Neural cell (in vitro differentiated cells): ENCODE results near the gene BMP7.

Source experiments
- CTCF ChIP-seq: fragments of 450-650 bp; IDR thresholded peaks from 2 replicates; pipeline ENCODE4 v1.5.1; 2014; ENCODE audit warnings: antibody characterized with exemption, mild to moderate bottlenecking, moderate library complexity; ENCODE audit not compliant: poor library complexity, severe bottlenecking
- EZH2 ChIP-seq: fragments of 200-600, 300-800 bp; shearing (Covaris generic), sonication (generic); IDR thresholded peaks from 2 replicates; pipeline ENCODE4 v1.6.1; 2014; ENCODE audit warnings: antibody characterized with exemption, low read length, borderline replicate concordance, mild to moderate bottlenecking; ENCODE audit not compliant: insufficient read depth, poor library complexity, severe bottlenecking
- MXI1 ChIP-seq: fragments of 450-650 bp; conservative IDR thresholded peaks from 2 replicates; pipeline ENCODE4 v1.6.1; 2014; ENCODE audit warnings: antibody characterized with exemption, mild to moderate bottlenecking; ENCODE audit not compliant: poor library complexity, severe bottlenecking
- POLR2AphosphoS5 ChIP-seq: IDR thresholded peaks from 2 replicates; pipeline ENCODE4 v1.6.1; 2012
- RAD21 ChIP-seq: fragments of 450-650 bp; conservative IDR thresholded peaks from 2 replicates; pipeline ENCODE4 v1.6.1; 2014; ENCODE audit warnings: antibody characterized with exemption, mild to moderate bottlenecking, moderate library complexity
- REST ChIP-seq: IDR thresholded peaks from 2 replicates; pipeline ENCODE4 v1.6.1; 2012; ENCODE audit warnings: borderline replicate concordance
- TAF1 ChIP-seq: IDR thresholded peaks from 2 replicates; pipeline ENCODE4 v1.6.1; 2012; ENCODE audit warnings: low read depth

- TF ChIP-seq EZH2 (no peak), CTCF (no peak), POLR2AphosphoS5 (no peak), RAD21 (no peak), TAF1 (no peak), REST (no peak), MXI1 (no peak)
Observed at GRCh38 chr20:57215826-57216471, 50.5 kb downstream of the BMP7 start.
